ENCODE measurements around the gene TFAP2C. TPM values are rescaled to one million over a fixed set of nuclear protein-coding genes. Genes with fewer than 3 reads are reported as not detected.

Gene TFAP2C
- total and polyA plus RNA-seq, 9 of the 15 experiments (the other 6 are each of a cell fraction or from before 2014, with no cell fraction given), result 0.03 to 0.04 TPM; not detected in 7

DNA sequence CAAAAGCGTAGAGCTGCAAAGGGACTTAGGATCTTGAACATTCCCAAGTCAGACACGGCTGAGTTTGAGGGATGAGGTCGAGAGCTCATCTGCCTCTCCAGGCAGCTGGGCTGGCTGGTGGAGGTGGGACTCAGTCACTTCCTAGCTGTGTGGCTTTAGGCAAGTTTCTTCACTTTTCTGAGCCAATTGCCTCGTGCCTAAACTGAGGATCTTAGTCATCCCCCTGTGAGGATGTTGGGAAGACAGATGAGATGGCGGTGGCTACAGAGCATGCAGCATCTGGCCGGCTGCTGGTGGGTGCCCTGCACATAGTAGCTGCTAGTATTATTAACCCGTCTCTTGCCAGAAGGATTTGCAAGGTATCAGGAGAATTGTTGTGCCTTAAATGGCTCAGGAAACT is 27.5 kb downstream of the TFAP2C start:
- Histone ChIP-seq H3K27ac (ENCODE audit: extremely low read depth, low read depth, low read length) (no peak overlapping the region), H3K9me3 (replicated peaks; ENCODE audit: control insufficient read depth, insufficient read depth, low read depth, low read length) (no peaks in the 10 kb centered on the region), H4K20me1 (replicated peaks; ENCODE audit: control insufficient read depth, insufficient read depth, low read length) (no peaks in the 10 kb centered on the region; the same call in 1 of the 2 replicates), H3K79me2 (ENCODE audit: control insufficient read depth, insufficient read depth, low read length) (no peaks in the 10 kb centered on the region), H3K36me3 (ENCODE audit: control insufficient read depth, insufficient read depth, low read length) (no peaks in the 10 kb centered on the region), H2AFZ (ENCODE audit: low read depth, low read length) (no peak overlapping the region), H3K9me1 (ENCODE audit: control insufficient read depth, insufficient read depth, low read length) (no peaks in the 10 kb centered on the region), H3K9ac (ENCODE audit: insufficient read depth in 1 of 2, low read depth in 2 of 2, low read length in 2 of 2) (no peak overlapping the region), H3K4me2 (ENCODE audit: insufficient read depth, low read length) (no peak overlapping the region), H3K4me3 (no peak overlapping the region), H3K4me1 (replicated peaks in 1 of 2; ENCODE audit: control insufficient read depth in 2 of 2, insufficient read depth in 2 of 2, low read length in 2 of 2) (no peaks in the 10 kb centered on the region), H3K27me3 (ENCODE audit: control insufficient read depth in 2 of 2, insufficient read depth in 2 of 2, low read length in 2 of 2) (peaks cover 3 to 22% of the 10 kb centered on the region in 2 experiments; a peak in 3 of 5 replicates)
- FAIRE-seq (no peak), ATAC-seq (no peak), DNase-seq (ENCODE audit: extremely low read depth in 1 of 4, low spot score in 3 of 4) (no peak)
- under 1% methylated on average over 7 of the region's 7 CpGs for WGBS (ENCODE audit: insufficient coverage, low coverage, missing lambda C conversion rate)
- in situ Hi-C loops (cut with MboI), result no loop called here
- BruUV-seq (replicated peaks), result no TSS peak
- CTCF ChIA-PET (ENCODE audit: low intra/inter-chr PET ratio), result no interaction called here
- intact Hi-C loops (cut with micrococcal nuclease), result no loop called here
- POLR2A ChIA-PET, result interaction anchor here (1.9 kb wide), 1 partner anchor 9 kb away, joined by 7 read pairs; no protein-coding TSS in a partner anchor
- TF ChIP-seq, protein P1, sequence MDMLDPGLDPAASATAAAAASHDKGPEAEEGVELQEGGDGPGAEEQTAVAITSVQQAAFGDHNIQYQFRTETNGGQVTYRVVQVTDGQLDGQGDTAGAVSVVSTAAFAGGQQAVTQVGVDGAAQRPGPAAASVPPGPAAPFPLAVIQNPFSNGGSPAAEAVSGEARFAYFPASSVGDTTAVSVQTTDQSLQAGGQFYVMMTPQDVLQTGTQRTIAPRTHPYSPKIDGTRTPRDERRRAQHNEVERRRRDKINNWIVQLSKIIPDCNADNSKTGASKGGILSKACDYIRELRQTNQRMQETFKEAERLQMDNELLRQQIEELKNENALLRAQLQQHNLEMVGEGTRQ (CRISPR knock-in tag; IDR thresholded peaks at IDR 0.05), result no peak
- TF ChIP-seq, protein P2, sequence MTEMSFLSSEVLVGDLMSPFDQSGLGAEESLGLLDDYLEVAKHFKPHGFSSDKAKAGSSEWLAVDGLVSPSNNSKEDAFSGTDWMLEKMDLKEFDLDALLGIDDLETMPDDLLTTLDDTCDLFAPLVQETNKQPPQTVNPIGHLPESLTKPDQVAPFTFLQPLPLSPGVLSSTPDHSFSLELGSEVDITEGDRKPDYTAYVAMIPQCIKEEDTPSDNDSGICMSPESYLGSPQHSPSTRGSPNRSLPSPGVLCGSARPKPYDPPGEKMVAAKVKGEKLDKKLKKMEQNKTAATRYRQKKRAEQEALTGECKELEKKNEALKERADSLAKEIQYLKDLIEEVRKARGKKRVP (CRISPR knock-in tag; IDR thresholded peaks at IDR 0.05), result no peak
- TF ChIP-seq CEBPB (tag; IDR thresholded peaks at IDR 0.05), result no peak
- TF ChIP-seq NONO (IDR thresholded peaks at IDR 0.05; ENCODE audit: low read depth in 2 of 2, low read length in 1 of 2), result no peak
- TF ChIP-seq RBBP5 (IDR thresholded peaks at IDR 0.05; ENCODE audit: borderline replicate concordance, insufficient read depth, low read length, poor library complexity, severe bottlenecking), result no peak
- TF ChIP-seq, protein P3, sequence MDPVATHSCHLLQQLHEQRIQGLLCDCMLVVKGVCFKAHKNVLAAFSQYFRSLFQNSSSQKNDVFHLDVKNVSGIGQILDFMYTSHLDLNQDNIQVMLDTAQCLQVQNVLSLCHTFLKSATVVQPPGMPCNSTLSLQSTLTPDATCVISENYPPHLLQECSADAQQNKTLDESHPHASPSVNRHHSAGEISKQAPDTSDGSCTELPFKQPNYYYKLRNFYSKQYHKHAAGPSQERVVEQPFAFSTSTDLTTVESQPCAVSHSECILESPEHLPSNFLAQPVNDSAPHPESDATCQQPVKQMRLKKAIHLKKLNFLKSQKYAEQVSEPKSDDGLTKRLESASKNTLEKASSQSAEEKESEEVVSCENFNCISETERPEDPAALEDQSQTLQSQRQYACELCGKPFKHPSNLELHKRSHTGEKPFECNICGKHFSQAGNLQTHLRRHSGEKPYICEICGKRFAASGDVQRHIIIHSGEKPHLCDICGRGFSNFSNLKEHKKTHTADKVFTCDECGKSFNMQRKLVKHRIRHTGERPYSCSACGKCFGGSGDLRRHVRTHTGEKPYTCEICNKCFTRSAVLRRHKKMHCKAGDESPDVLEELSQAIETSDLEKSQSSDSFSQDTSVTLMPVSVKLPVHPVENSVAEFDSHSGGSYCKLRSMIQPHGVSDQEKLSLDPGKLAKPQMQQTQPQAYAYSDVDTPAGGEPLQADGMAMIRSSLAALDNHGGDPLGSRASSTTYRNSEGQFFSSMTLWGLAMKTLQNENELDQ (CRISPR knock-in tag; IDR thresholded peaks at IDR 0.05; ENCODE audit: borderline replicate concordance), result no peak
- no peak for TF ChIP-seq ATF7 (IDR thresholded peaks at IDR 0.05)
- TF ChIP-seq RCOR1 (IDR thresholded peaks at IDR 0.05; ENCODE audit: borderline replicate concordance in 1 of 2, low read depth in 2 of 2, low read length in 2 of 2), result no peak
- TF ChIP-seq CHD4 (IDR thresholded peaks at IDR 0.05; ENCODE audit: insufficient read depth, insufficient replicate concordance, low read depth, low read length, poor library complexity, severe bottlenecking), result no peak
- no peak for TF ChIP-seq HCFC1 (IDR thresholded peaks at IDR 0.05; ENCODE audit: low read depth, low read length)
- no peak for TF ChIP-seq GATAD2A (IDR thresholded peaks at IDR 0.05)
- TF ChIP-seq, protein P4, sequence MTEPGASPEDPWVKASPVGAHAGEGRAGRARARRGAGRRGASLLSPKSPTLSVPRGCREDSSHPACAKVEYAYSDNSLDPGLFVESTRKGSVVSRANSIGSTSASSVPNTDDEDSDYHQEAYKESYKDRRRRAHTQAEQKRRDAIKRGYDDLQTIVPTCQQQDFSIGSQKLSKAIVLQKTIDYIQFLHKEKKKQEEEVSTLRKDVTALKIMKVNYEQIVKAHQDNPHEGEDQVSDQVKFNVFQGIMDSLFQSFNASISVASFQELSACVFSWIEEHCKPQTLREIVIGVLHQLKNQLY (CRISPR knock-in tag; conservative IDR thresholded peaks at IDR 0.05), result no peak
- TF ChIP-seq, protein P5, sequence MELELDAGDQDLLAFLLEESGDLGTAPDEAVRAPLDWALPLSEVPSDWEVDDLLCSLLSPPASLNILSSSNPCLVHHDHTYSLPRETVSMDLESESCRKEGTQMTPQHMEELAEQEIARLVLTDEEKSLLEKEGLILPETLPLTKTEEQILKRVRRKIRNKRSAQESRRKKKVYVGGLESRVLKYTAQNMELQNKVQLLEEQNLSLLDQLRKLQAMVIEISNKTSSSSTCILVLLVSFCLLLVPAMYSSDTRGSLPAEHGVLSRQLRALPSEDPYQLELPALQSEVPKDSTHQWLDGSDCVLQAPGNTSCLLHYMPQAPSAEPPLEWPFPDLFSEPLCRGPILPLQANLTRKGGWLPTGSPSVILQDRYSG (tag; conservative IDR thresholded peaks at IDR 0.05; ENCODE audit: low read depth), result no peak
- TF ChIP-seq, protein P6, sequence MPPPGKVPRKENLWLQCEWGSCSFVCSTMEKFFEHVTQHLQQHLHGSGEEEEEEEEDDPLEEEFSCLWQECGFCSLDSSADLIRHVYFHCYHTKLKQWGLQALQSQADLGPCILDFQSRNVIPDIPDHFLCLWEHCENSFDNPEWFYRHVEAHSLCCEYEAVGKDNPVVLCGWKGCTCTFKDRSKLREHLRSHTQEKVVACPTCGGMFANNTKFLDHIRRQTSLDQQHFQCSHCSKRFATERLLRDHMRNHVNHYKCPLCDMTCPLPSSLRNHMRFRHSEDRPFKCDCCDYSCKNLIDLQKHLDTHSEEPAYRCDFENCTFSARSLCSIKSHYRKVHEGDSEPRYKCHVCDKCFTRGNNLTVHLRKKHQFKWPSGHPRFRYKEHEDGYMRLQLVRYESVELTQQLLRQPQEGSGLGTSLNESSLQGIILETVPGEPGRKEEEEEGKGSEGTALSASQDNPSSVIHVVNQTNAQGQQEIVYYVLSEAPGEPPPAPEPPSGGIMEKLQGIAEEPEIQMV (tag; conservative IDR thresholded peaks at IDR 0.05; ENCODE audit: low read depth), result no peak

Data from K562 (cell line).